Measurements from ENCODE around the gene PSMB7.

DNA sequence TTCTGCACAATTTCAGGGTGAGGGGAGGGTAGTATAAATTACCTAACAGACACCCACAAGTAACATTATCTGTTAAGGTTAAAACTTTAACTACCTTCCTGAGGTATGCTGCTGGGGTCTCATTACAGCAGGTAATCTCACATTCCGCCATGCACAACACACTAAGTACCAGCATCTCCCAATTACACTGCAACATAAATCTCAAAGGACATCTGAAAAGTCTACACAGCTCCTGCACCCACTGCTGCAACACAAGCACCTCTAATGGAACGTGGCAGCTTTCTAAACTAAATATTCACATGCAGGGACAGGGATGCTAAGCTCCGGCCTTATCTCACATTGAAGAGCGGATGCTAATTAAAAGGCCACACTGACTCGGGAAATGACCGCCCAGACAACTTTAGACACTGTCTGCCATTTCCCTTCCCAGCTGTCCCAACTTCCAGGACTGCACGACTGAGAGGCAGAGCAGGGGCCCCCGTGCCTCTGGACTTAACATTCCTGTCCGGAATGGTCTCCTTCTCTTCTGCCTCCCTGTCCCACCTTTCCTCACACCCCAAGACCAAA, 45.9 kb downstream of the PSMB7 start:
- TF ChIP-seq, protein P1, sequence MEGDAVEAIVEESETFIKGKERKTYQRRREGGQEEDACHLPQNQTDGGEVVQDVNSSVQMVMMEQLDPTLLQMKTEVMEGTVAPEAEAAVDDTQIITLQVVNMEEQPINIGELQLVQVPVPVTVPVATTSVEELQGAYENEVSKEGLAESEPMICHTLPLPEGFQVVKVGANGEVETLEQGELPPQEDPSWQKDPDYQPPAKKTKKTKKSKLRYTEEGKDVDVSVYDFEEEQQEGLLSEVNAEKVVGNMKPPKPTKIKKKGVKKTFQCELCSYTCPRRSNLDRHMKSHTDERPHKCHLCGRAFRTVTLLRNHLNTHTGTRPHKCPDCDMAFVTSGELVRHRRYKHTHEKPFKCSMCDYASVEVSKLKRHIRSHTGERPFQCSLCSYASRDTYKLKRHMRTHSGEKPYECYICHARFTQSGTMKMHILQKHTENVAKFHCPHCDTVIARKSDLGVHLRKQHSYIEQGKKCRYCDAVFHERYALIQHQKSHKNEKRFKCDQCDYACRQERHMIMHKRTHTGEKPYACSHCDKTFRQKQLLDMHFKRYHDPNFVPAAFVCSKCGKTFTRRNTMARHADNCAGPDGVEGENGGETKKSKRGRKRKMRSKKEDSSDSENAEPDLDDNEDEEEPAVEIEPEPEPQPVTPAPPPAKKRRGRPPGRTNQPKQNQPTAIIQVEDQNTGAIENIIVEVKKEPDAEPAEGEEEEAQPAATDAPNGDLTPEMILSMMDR (IDR thresholded peaks at IDR 0.05), result no peak
- TF ChIP-seq ZFX (IDR thresholded peaks at IDR 0.05; ENCODE audit: borderline replicate concordance), result no peak
